SKM-1 (cell line): ENCODE data around the gene UBE2B.

Source experiments
- DNase-seq: peaks from one replicate; lab custom pipeline; 2025; ENCODE audit not compliant: unreplicated experiment; lab: John Stamatoyannopoulos, UW

Gene UBE2B

DNA sequence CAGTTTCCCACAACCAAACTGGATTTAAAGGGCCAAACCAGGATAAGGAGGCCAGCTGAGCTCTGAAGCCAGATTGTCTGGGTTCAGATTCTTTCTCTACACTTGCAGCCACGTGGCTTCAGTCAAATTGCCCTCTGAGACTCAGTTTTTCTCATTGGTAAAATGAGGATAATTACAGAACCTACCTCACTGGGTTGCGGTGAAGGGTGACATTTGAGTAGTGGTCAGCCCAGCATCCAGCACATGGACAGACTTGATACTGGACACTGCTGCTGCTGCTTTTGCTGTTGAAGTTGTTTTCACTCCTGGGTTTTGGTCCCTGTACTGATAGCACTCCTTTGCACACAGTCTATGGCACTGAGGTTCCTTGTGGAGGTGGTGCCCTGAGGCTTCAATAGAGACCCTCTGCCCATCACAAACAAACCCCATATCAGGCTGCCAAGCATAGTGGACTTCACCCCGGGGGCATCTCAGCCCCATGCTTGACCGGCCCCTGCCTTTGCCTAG is 66.0 kb downstream of the UBE2B start:
- no peak for DNase-seq

DNA sequence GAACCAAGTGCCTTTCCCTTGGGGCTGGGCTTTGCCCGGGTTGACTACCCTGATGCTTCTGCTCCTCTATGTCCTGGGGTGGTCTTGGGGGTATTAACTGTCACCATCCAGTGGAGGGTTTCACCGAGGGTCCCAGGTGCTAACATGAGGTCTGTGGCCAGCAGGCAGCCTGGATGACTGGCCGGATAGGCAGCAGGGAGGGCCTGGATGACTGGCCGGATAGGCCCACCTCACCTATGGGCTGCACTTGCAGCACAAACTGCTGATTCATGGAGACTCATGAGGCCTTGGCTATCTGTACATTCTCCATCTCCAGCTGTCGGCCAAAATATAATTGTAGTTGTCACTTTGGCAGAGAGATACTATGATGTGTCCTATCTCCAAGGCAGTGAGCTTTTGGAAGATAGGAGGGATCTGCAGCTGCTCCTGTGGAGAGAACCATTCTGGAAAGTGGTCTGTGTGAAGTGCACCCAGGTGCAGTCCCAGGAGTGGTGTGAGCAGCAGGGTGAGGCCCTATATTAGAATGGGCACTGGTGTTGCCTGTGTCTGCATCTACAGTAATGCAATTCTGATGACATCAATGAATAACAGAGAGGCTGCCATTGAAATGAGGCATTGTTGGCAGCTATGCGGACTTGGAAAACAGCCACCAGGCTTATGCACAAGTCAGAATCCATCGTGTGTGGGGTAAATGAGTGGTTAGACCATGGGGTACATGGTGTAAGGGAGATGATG is 66.6 kb downstream of the UBE2B start:
- no peak for DNase-seq

DNA sequence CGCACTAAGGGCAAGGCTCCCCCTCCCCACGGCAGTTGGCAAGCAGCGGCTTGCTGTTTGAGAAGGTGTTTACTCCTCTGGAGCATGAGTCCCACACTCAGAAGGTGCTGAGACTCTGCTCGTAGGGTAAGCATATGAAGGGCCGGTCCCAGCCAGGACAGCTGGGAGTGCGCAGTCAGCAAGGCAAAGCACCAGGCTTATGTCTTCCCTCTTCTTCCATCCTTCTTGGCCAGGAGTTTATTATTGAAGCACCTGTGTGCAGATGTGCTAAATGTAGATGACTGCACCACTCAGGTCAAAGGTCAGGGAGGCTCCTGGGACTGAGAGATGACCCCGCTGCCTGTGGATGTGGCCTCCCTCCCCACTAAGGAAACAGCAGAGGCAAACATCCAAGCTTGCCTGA is 67.4 kb downstream of the UBE2B start:
- no peak for DNase-seq

GRCh38 chr5:134439210-134439654 is 67.9 kb downstream of the UBE2B start:
- DNase-seq = no peak

- no peak for DNase-seq
These were observed 68.9 kb downstream of the UBE2B start for GRCh38 chr5:134440201-134440755.
